ENCODE measurements around the gene PRDM2. TPM values are rescaled to one million over a fixed set of nuclear protein-coding genes. Genes with fewer than 3 reads are reported as not detected.

PRDM2 gene
- total RNA-seq, 1 donor from 2014 or later, result 12.5 TPM

DNA sequence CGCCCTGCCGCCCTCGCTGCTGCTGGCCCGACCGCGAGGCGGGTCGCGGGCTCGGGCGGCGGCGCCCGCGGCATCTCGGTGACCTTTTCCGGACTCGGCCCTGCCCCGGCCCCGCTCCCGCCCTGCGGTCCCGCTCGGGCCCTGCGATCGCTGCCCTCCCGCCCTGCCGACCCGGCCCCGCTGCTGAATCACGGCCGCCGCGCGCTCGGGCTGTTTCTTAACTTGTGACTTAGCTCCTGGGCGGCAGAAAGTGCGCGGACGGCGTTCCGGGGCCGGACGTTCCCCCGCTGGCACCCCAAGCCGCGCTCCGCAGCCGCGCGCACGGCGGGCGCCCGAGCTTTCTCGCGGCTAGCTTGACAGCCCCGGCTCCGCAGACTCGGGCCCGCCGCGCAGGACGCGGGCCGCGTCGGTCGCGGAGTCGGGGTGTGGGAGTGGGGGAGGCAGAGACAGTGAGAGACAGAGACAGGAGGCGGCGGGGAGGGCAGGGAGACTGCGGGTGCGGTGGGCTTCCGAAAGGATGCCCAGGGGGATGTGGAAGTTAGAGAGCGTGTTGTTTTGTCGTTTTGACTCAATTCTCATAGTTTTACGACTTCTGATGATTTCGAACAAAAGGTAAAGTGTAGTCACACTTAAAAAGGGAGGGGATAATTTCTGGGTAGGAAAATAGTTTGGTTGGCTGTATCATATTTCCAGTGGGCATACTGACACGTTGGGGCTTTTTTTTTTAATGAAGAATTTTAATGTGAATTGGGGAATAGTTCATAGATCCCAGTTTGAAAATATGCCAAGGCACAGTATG lies 49.8 kb downstream of the PRDM2 start:
- peak overlapping the region; percentile 77 for H3K4me3 ChIP-seq (ENCODE audit: low read depth, low read length)
- no peak for DNase-seq (ENCODE audit: low read depth)
- TF ChIP-seq, protein P1, sequence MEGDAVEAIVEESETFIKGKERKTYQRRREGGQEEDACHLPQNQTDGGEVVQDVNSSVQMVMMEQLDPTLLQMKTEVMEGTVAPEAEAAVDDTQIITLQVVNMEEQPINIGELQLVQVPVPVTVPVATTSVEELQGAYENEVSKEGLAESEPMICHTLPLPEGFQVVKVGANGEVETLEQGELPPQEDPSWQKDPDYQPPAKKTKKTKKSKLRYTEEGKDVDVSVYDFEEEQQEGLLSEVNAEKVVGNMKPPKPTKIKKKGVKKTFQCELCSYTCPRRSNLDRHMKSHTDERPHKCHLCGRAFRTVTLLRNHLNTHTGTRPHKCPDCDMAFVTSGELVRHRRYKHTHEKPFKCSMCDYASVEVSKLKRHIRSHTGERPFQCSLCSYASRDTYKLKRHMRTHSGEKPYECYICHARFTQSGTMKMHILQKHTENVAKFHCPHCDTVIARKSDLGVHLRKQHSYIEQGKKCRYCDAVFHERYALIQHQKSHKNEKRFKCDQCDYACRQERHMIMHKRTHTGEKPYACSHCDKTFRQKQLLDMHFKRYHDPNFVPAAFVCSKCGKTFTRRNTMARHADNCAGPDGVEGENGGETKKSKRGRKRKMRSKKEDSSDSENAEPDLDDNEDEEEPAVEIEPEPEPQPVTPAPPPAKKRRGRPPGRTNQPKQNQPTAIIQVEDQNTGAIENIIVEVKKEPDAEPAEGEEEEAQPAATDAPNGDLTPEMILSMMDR (conservative IDR thresholded peaks at IDR 0.05; ENCODE audit: low read depth, low read length), result no peak

DNA sequence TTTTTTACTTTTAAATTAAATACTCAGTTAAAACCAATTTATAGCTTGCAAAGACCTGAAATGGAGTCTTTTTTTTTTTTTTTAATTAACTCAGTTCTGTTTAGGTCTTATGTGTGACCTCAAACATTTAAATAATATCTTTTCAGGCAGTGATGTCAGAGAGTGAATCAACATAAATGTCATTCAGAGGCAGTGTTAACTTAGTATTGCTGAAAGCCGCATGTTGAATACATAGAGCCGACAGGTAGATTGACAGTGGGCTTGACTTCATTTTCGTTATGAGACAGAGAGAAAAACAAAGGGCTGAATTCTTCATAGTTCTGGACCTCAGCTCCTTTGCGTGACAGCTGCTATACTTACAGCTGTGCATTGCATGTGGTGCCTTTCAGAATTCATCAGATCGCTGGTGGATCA lies 51.5 kb downstream of the PRDM2 start:
- no peak overlapping the region for H3K4me3 ChIP-seq (ENCODE audit: low read depth, low read length)
- DNase-seq (ENCODE audit: low read depth), result no peak
- TF ChIP-seq, protein P1 (conservative IDR thresholded peaks at IDR 0.05; ENCODE audit: low read depth, low read length), result no peak

- TF ChIP-seq, protein P1 (conservative IDR thresholded peaks at IDR 0.05; ENCODE audit: low read depth, low read length), result no peak
- H3K4me3 ChIP-seq (ENCODE audit: low read depth, low read length), result no peak overlapping the region
- no peak for DNase-seq (ENCODE audit: low read depth)
Observed at GRCh38 chr1:13751985-13752384, 52.0 kb downstream of the PRDM2 start.

DNA sequence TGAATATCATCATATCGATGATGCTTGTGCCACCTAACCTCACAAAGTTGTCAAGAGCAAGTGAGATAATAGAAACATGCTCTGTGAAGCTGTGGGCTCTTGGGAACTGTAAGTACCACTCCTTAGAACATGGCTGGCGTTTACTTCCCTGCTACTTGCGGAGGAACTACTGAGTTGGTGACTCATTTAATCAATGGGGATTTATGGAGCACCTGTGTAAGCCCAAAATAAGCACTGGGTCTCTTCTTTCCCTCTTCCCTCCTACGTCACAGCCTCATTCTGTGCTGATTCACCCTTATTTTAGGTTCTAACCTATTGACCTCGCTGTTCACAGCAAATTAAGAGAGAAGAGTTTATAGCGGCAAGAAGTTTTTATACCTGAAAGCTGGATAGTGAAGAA lies 52.9 kb downstream of the PRDM2 start:
- TF ChIP-seq, protein P1 (conservative IDR thresholded peaks at IDR 0.05; ENCODE audit: low read depth, low read length), result no peak
- no peak for DNase-seq (ENCODE audit: low read depth)
- no peak overlapping the region for H3K4me3 ChIP-seq (ENCODE audit: low read depth, low read length)

DNA sequence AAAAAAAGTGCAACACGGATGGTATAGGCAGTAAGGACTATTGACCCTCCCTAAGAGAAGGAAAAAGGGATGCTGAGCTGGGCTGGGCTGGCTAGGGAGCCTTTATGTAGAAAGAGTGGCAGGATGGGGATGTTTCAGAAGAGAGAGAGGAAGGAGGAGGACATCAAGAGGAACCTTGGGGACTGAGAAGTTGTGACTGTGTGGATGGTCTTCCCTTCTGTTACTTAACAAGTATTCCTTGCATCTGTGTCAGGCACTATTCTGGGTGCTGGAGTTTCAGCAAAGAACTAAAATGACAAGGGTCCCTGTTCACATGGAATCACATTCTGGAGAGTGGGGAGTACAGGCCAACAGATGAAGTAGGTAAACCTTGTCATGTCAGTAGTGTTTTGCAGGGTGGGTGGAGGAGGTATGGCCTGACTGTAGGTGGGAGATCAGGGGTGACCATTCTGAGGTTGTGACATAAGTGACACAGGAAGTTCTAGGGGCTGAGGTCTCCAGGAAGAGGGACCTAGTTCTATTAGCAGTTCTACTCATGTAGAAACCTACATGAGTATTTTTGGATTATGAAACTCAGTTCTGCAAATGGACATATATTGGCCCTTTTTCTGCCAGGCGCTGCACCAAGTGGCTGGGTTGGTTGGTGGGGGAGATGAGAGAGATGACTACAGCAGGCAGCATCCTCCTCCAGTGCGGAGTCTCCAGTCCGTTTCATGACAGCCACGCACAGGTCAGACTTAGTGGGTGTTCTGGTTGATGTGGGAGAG lies 53.8 kb downstream of the PRDM2 start:
- TF ChIP-seq, protein P1 (conservative IDR thresholded peaks at IDR 0.05; ENCODE audit: low read depth, low read length), result no peak
- no peak for DNase-seq (ENCODE audit: low read depth)
- H3K4me3 ChIP-seq (ENCODE audit: low read depth, low read length), result no peak overlapping the region

GRCh38 chr1:13754510-13755103 lies 54.6 kb downstream of the PRDM2 start:
- TF ChIP-seq, protein P1 (conservative IDR thresholded peaks at IDR 0.05; ENCODE audit: low read depth, low read length), result no peak
- no peak for DNase-seq (ENCODE audit: low read depth)
- no peak overlapping the region for H3K4me3 ChIP-seq (ENCODE audit: low read depth, low read length)
